PFSK-1 (cell line): Measurements from ENCODE around the gene MYO1A.

ENCODE experiments used
- POLR2AphosphoS5 ChIP-seq: IDR thresholded peaks from 2 replicates; pipeline ENCODE4 v1.6.1; 2012; ENCODE audit warnings: low read depth, mild to moderate bottlenecking, control low read depth, low read length, moderate library complexity
- TAF1 ChIP-seq: IDR thresholded peaks from 2 replicates; pipeline ENCODE4 v1.6.1; 2012; ENCODE audit warnings: low read length, control low read depth, borderline replicate concordance; ENCODE audit not compliant: insufficient read depth
- TF ChIP-seq, protein P1 (sequence below), 2 experiments: IDR thresholded peaks; 2 replicates each; pipeline versions ENCODE4 v1.6.1 to v1.8.0; 2011 to 2012; ENCODE audit warnings: low read depth in 2 of 2, low read length in 2 of 2, control low read depth in 1 of 2, inconsistent platforms in 1 of 2, mild to moderate bottlenecking in 1 of 2, moderate library complexity in 1 of 2; ENCODE audit not compliant: insufficient read depth in 1 of 2

DNA sequence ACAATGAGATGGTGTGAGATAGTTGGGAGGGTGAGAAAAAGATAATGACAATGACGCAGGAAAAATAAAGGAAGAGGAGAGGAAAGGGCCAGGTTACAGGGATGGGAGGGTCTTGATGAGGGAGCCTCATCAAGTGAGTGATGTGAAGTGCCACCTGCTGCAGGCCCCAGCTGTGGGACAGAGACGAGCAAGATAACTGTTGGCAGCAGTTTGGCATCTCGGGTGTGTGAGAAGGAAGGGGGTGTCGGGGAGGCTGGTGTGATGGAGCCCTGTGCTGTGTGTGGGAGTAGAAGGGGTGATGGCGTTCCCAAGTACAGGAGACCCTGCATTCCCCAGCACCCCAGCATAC, 22.1 kb downstream of the MYO1A start:
- TF ChIP-seq, protein P1, sequence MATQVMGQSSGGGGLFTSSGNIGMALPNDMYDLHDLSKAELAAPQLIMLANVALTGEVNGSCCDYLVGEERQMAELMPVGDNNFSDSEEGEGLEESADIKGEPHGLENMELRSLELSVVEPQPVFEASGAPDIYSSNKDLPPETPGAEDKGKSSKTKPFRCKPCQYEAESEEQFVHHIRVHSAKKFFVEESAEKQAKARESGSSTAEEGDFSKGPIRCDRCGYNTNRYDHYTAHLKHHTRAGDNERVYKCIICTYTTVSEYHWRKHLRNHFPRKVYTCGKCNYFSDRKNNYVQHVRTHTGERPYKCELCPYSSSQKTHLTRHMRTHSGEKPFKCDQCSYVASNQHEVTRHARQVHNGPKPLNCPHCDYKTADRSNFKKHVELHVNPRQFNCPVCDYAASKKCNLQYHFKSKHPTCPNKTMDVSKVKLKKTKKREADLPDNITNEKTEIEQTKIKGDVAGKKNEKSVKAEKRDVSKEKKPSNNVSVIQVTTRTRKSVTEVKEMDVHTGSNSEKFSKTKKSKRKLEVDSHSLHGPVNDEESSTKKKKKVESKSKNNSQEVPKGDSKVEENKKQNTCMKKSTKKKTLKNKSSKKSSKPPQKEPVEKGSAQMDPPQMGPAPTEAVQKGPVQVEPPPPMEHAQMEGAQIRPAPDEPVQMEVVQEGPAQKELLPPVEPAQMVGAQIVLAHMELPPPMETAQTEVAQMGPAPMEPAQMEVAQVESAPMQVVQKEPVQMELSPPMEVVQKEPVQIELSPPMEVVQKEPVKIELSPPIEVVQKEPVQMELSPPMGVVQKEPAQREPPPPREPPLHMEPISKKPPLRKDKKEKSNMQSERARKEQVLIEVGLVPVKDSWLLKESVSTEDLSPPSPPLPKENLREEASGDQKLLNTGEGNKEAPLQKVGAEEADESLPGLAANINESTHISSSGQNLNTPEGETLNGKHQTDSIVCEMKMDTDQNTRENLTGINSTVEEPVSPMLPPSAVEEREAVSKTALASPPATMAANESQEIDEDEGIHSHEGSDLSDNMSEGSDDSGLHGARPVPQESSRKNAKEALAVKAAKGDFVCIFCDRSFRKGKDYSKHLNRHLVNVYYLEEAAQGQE (IDR thresholded peaks at IDR 0.05; ENCODE audit: insufficient read depth in 1 of 2, low read depth in 2 of 2, low read length in 2 of 2), result no peak
- TF ChIP-seq TAF1 (no peak), POLR2AphosphoS5 (no peak)
